NCI-H345 treated with DMSO at 0.1 percent for 48 hours (cell line): ENCODE data around the gene DMD.
A peak's percentile ranks its signal among the peaks of the same experiment; 100 is the strongest.

Experiments
- DNase-seq: peaks from one replicate; lab custom pipeline; 2025; ENCODE audit not compliant: unreplicated experiment; lab: John Stamatoyannopoulos, UW

DMD gene

GRCh38 chrX:31217084-31217483, 1994.3 kb downstream of the DMD start:
- no peak for DNase-seq

GRCh38 chrX:31215277-31215815, 1996.0 kb downstream of the DMD start:
- DNase-seq: no peak

- no peak for DNase-seq
Measured at GRCh38 chrX:31213941-31214340, 1997.4 kb downstream of the DMD start.

- DNase-seq: no peak
Measured at GRCh38 chrX:31212856-31213748, 1998.2 kb downstream of the DMD start.

- no peak for DNase-seq
Measured at GRCh38 chrX:31209005-31209628, 2002.2 kb downstream of the DMD start.

GRCh38 chrX:31201503-31201902, 2009.8 kb downstream of the DMD start:
- DNase-seq: no peak

GRCh38 chrX:31200430-31200829, 2010.9 kb downstream of the DMD start:
- DNase-seq: no peak

GRCh38 chrX:31199840-31200114, 2011.6 kb downstream of the DMD start:
- DNase-seq: no peak

GRCh38 chrX:31199056-31199839, 2012.1 kb downstream of the DMD start:
- DNase-seq: no peak

- no peak for DNase-seq
Measured at GRCh38 chrX:31190221-31190975, 2021.0 kb downstream of the DMD start.

- DNase-seq: no peak
Measured at GRCh38 chrX:31186693-31187338, 2024.5 kb downstream of the DMD start.

- no peak for DNase-seq
Measured at GRCh38 chrX:31185884-31186283, 2025.5 kb downstream of the DMD start.

GRCh38 chrX:31181377-31182000, 2029.9 kb downstream of the DMD start:
- peak; percentile 1 for DNase-seq

- no peak for DNase-seq
Measured at GRCh38 chrX:31179203-31179602, 2032.1 kb downstream of the DMD start.

GRCh38 chrX:31178769-31179125, 2032.6 kb downstream of the DMD start:
- no peak for DNase-seq

- DNase-seq: no peak
Measured at GRCh38 chrX:31178064-31178768, 2033.1 kb downstream of the DMD start.

- DNase-seq: no peak
Measured at GRCh38 chrX:31170792-31171191, 2040.6 kb downstream of the DMD start.

- DNase-seq: no peak
Measured at GRCh38 chrX:31168551-31168950, 2042.8 kb downstream of the DMD start.

GRCh38 chrX:31166832-31167231, 2044.5 kb downstream of the DMD start:
- no peak for DNase-seq
